Liver (tissue), 9 donors: ENCODE results near the gene TGFBI. TPM values are rescaled to one million over a fixed set of nuclear protein-coding genes. Genes with fewer than 3 reads are reported as not detected.

Experiments used
- DNase-seq: peaks from one replicate; pipeline ENCODE4 v3.0.0-alpha.2; 2017; ENCODE audit warnings: low spot score
- H3K27ac ChIP-seq, 2 donors: one replicate each; pipeline ENCODE4 v1.7.0; 2013; ENCODE audit warnings: inconsistent platforms in 2 of 2, low read length in 2 of 2, control low read depth in 1 of 2, low read depth in 1 of 2, mild to moderate bottlenecking in 1 of 2
- H3K27me3 ChIP-seq, 4 donors: one replicate each; pipeline versions ENCODE4 v1.6.1 to v1.7.0; 2013; ENCODE audit warnings: low read length in 3 of 4, inconsistent platforms in 1 of 4, mild to moderate bottlenecking in 1 of 4, moderate library complexity in 1 of 4; ENCODE audit not compliant: control insufficient read depth in 4 of 4, insufficient read depth in 4 of 4
- H3K36me3 ChIP-seq, 4 donors: one replicate each; pipeline versions ENCODE4 v1.6.1 to v1.7.0; 2013; ENCODE audit warnings: low read length in 3 of 4, mild to moderate bottlenecking in 3 of 4, low read depth in 1 of 4, moderate library complexity in 1 of 4; ENCODE audit not compliant: control insufficient read depth in 4 of 4, insufficient read depth in 3 of 4
- H3K4me1 ChIP-seq, 4 donors: one replicate each; pipeline versions ENCODE4 v1.6.1 to v1.7.0; 2013; ENCODE audit warnings: low read length in 3 of 4, mild to moderate bottlenecking in 3 of 4, moderate library complexity in 1 of 4; ENCODE audit not compliant: control insufficient read depth in 4 of 4, insufficient read depth in 4 of 4
- H3K4me3 ChIP-seq, 3 donors: one replicate each; pipeline versions ENCODE4 v1.6.1 to v1.7.0; 2013; ENCODE audit warnings: low read length in 3 of 3, control low read depth in 1 of 3, low read depth in 1 of 3, mild to moderate bottlenecking in 1 of 3
- H3K9ac ChIP-seq, 2 donors: one replicate each; pipeline ENCODE4 v1.7.0; 2013; ENCODE audit warnings: low read length in 2 of 2, mild to moderate bottlenecking in 2 of 2, moderate library complexity in 2 of 2, control low read depth in 1 of 2, low read depth in 1 of 2
- H3K9me3 ChIP-seq, 4 donors: one replicate each; pipeline versions ENCODE4 v1.6.1 to v1.7.0; 2013; ENCODE audit warnings: low read length in 3 of 4; ENCODE audit not compliant: control insufficient read depth in 4 of 4
- EGR1 ChIP-seq, 2 donors: IDR thresholded peaks; 2 replicates each; pipeline ENCODE4 v1.6.1; 2016 to 2018; ENCODE audit warnings: antibody characterized with exemption in 2 of 2, low read depth in 2 of 2
- FOXA1 ChIP-seq: IDR thresholded peaks from 2 replicates; pipeline ENCODE4 v1.6.1; 2016; ENCODE audit warnings: antibody characterized with exemption
- FOXA2 ChIP-seq: IDR thresholded peaks from 2 replicates; pipeline ENCODE4 v1.6.1; 2016; ENCODE audit warnings: antibody characterized with exemption
- GABPA ChIP-seq, 2 donors: IDR thresholded peaks in 1 of 2; conservative IDR thresholded peaks in 1 of 2; 2 replicates each; pipeline ENCODE4 v1.6.1; 2016; ENCODE audit warnings: antibody characterized with exemption in 2 of 2, mild to moderate bottlenecking in 1 of 2, moderate library complexity in 1 of 2
- HNF4A ChIP-seq, 2 donors: conservative IDR thresholded peaks; 2 replicates each; pipeline ENCODE4 v1.6.1; 2016; ENCODE audit warnings: antibody characterized with exemption in 2 of 2, mild to moderate bottlenecking in 2 of 2
- HNF4G ChIP-seq: IDR thresholded peaks from 2 replicates; pipeline ENCODE4 v1.6.1; 2016; ENCODE audit warnings: antibody characterized with exemption
- JUND ChIP-seq, 2 donors: IDR thresholded peaks; 2 replicates each; pipeline ENCODE4 v1.6.1; 2016; ENCODE audit warnings: antibody characterized with exemption in 2 of 2
- NR2F2 ChIP-seq: IDR thresholded peaks from 2 replicates; pipeline ENCODE4 v1.6.1; 2016; ENCODE audit warnings: antibody characterized with exemption
- RAD21 ChIP-seq, 2 donors: IDR thresholded peaks; 2 replicates each; pipeline ENCODE4 v1.6.1; 2016; ENCODE audit warnings: antibody characterized with exemption in 2 of 2, mild to moderate bottlenecking in 2 of 2
- RXRA ChIP-seq, 2 donors: IDR thresholded peaks; 2 replicates each; pipeline ENCODE4 v1.6.1; 2017 to 2018; ENCODE audit warnings: antibody characterized with exemption in 2 of 2, mild to moderate bottlenecking in 1 of 2
- SP1 ChIP-seq: IDR thresholded peaks from 2 replicates; pipeline ENCODE4 v1.6.1; 2018; ENCODE audit warnings: antibody characterized with exemption, mild to moderate bottlenecking
- TAF1 ChIP-seq: conservative IDR thresholded peaks from 2 replicates; pipeline ENCODE4 v1.6.1; 2016; ENCODE audit warnings: antibody characterized with exemption, mild to moderate bottlenecking
- YY1 ChIP-seq: IDR thresholded peaks from 2 replicates; pipeline ENCODE4 v1.6.1; 2016; ENCODE audit warnings: antibody characterized with exemption, mild to moderate bottlenecking
- WGBS: extraction: QIAGEN DNeasy Blood & Tissue Kit; methylation state at CpG from one replicate; pipeline ENCODE4 v1.1.7; 2013; 5-methylcytosine and 5-hydroxymethylcytosine counted together
- polyA plus RNA-seq, 2 donors: library from polyadenylated mRNA; stranded (reverse) in 1 of 2; unstranded in 1 of 2; fragments of 200-250 nt in 1 of 2; fragments of >200 nt in 1 of 2; fragmentation: Nextera tagmentation in 1 of 2; extraction: Ambion mirVana in 1 of 2; gene quantifications; one replicate each; pipeline versions ENCODE4 v1.2.1 to v1.2.3, GENCODE V29; 2013 to 2015
- total RNA-seq, 2 donors: library from RNA; depleted of rRNA; stranded (reverse); fragments of >200 nt; gene quantifications; one replicate each; pipeline ENCODE4 v1.2.3, GENCODE V29; 2014
- TF ChIP-seq, protein P1 (sequence below): IDR thresholded peaks from 2 replicates; pipeline ENCODE4 v1.6.1; 2016; ENCODE audit warnings: antibody characterized with exemption, mild to moderate bottlenecking
- TF ChIP-seq, protein P2 (sequence below): IDR thresholded peaks from 2 replicates; pipeline ENCODE4 v1.6.1; 2016; ENCODE audit warnings: antibody characterized with exemption
- TF ChIP-seq, protein P3 (sequence below): IDR thresholded peaks from 2 replicates; pipeline ENCODE4 v1.6.1; 2016; ENCODE audit warnings: antibody characterized with exemption
- TF ChIP-seq, protein P4 (sequence below): IDR thresholded peaks from 2 replicates; pipeline ENCODE4 v1.6.1; 2016; ENCODE audit warnings: antibody characterized with exemption
- TF ChIP-seq, protein P5 (sequence below): fragments of 150-350 bp; IDR thresholded peaks from 2 replicates; pipeline ENCODE4 v1.5.1; 2017; ENCODE audit warnings: improper control_type of control experiment, low read depth, low read length; ENCODE audit not compliant: missing input control
- donor health status: healthy.
- donor health status: healthy.
- donor health status: healthy.
- donor health status: healthy.
- donor health status: healthy.

The TGFBI gene
- total and polyA plus RNA-seq, 4 donors, result 33.7 to 144 (median 44.1) TPM

DNA sequence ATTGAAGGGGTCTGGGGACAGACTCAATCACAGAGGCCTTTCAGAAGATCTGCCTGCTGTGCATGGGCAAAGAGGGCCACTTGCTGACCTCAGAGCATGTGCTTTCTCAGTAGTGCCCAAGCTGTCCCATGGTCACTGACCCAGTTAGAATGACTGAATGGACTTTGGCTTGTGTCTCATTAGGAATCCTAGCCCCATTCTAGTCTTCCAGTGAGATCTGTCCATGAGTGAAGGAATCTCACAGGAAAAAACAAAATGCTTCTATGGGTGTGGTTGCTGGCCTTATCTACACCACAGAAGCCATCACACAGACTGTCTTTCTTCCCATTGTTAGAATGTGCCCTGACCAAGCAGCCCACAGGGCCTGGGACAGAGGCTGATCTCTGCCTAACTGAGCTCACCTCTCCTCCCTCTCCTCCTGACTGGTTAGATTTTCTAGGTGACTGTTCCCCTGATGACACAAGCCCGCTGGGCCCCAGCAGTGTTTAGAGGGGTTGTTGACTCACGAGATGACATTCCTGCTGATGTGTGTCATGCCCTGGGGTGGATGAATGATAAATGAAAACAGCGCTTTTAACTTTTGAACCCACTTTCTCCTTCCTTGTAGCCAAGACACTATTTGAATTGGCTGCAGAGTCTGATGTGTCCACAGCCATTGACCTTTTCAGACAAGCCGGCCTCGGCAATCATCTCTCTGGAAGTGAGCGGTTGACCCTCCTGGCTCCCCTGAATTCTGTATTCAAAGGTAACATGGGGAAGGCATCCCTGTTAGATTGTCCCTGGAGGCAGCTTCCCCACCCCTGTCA lies 24.8 kb downstream of the TGFBI start:
- 30% methylated on average over 6 of the region's 6 CpGs for WGBS

More for the DNA sequence above, 24.8 kb downstream of the TGFBI start:
- Histone ChIP-seq H3K4me3 (no peak overlapping the region), H3K27ac (peak overlapping the region; percentile 91 to 93), H3K27me3 (no peaks in the 10 kb centered on the region), H3K9me3 (no peaks in the 10 kb centered on the region), H3K36me3 (peaks cover 0 to 11% (median 10%) of the 10 kb centered on the region in 4 donors), H3K4me1 (peaks cover 22 to 52% (median 28%) of the 10 kb centered on the region in 4 donors), H3K9ac (peak overlapping the region; percentile 18 to 42)
- TF ChIP-seq GABPA (IDR thresholded peaks at IDR 0.05 in 1 of 2, conservative IDR thresholded peaks at IDR 0.05 in 1 of 2) (peak in 1 of 2 donors; percentile 46), HNF4G (peak; percentile 84), YY1 (peak; percentile 83), FOXA1 (peak; percentile 97), TAF1 (no peak), SP1 (peak; percentile 99), FOXA2 (peak; percentile 97), EGR1 (IDR thresholded peaks at IDR 0.05; ENCODE audit: low read depth in 2 of 2) (peak in 1 of 2 donors; percentile 53), JUND (IDR thresholded peaks at IDR 0.05) (peak; percentile 99), RAD21 (IDR thresholded peaks at IDR 0.05) (peak; percentile 47 to 55), HNF4A (conservative IDR thresholded peaks at IDR 0.05) (peak; percentile 77 to 87), RXRA (IDR thresholded peaks at IDR 0.05) (peak; percentile 96 to 98), NR2F2 (peak; percentile 42)
- TF ChIP-seq, protein P1, sequence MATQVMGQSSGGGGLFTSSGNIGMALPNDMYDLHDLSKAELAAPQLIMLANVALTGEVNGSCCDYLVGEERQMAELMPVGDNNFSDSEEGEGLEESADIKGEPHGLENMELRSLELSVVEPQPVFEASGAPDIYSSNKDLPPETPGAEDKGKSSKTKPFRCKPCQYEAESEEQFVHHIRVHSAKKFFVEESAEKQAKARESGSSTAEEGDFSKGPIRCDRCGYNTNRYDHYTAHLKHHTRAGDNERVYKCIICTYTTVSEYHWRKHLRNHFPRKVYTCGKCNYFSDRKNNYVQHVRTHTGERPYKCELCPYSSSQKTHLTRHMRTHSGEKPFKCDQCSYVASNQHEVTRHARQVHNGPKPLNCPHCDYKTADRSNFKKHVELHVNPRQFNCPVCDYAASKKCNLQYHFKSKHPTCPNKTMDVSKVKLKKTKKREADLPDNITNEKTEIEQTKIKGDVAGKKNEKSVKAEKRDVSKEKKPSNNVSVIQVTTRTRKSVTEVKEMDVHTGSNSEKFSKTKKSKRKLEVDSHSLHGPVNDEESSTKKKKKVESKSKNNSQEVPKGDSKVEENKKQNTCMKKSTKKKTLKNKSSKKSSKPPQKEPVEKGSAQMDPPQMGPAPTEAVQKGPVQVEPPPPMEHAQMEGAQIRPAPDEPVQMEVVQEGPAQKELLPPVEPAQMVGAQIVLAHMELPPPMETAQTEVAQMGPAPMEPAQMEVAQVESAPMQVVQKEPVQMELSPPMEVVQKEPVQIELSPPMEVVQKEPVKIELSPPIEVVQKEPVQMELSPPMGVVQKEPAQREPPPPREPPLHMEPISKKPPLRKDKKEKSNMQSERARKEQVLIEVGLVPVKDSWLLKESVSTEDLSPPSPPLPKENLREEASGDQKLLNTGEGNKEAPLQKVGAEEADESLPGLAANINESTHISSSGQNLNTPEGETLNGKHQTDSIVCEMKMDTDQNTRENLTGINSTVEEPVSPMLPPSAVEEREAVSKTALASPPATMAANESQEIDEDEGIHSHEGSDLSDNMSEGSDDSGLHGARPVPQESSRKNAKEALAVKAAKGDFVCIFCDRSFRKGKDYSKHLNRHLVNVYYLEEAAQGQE, result peak; percentile 77
- TF ChIP-seq, protein P2, sequence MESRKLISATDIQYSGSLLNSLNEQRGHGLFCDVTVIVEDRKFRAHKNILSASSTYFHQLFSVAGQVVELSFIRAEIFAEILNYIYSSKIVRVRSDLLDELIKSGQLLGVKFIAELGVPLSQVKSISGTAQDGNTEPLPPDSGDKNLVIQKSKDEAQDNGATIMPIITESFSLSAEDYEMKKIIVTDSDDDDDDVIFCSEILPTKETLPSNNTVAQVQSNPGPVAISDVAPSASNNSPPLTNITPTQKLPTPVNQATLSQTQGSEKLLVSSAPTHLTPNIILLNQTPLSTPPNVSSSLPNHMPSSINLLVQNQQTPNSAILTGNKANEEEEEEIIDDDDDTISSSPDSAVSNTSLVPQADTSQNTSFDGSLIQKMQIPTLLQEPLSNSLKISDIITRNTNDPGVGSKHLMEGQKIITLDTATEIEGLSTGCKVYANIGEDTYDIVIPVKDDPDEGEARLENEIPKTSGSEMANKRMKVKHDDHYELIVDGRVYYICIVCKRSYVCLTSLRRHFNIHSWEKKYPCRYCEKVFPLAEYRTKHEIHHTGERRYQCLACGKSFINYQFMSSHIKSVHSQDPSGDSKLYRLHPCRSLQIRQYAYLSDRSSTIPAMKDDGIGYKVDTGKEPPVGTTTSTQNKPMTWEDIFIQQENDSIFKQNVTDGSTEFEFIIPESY, result no peak
- TF ChIP-seq, protein P3, sequence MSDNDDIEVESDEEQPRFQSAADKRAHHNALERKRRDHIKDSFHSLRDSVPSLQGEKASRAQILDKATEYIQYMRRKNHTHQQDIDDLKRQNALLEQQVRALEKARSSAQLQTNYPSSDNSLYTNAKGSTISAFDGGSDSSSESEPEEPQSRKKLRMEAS, result no peak
- TF ChIP-seq, protein P4, sequence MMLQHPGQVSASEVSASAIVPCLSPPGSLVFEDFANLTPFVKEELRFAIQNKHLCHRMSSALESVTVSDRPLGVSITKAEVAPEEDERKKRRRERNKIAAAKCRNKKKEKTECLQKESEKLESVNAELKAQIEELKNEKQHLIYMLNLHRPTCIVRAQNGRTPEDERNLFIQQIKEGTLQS, result peak; percentile 97
- TF ChIP-seq, protein P5, sequence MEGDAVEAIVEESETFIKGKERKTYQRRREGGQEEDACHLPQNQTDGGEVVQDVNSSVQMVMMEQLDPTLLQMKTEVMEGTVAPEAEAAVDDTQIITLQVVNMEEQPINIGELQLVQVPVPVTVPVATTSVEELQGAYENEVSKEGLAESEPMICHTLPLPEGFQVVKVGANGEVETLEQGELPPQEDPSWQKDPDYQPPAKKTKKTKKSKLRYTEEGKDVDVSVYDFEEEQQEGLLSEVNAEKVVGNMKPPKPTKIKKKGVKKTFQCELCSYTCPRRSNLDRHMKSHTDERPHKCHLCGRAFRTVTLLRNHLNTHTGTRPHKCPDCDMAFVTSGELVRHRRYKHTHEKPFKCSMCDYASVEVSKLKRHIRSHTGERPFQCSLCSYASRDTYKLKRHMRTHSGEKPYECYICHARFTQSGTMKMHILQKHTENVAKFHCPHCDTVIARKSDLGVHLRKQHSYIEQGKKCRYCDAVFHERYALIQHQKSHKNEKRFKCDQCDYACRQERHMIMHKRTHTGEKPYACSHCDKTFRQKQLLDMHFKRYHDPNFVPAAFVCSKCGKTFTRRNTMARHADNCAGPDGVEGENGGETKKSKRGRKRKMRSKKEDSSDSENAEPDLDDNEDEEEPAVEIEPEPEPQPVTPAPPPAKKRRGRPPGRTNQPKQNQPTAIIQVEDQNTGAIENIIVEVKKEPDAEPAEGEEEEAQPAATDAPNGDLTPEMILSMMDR, result no peak
- peak; percentile 54 for DNase-seq
